ENCODE data around the gene TCAP. TPM values are rescaled to one million over a fixed set of nuclear protein-coding genes. Genes with fewer than 3 reads are reported as not detected.

TCAP gene
- total and polyA plus RNA-seq, 10 of the 15 experiments (the other 5 are each of a cell fraction or from before 2014, with no cell fraction given), result 0.17 to 1.0 (median 0.36) TPM; not detected in 3

GRCh38 chr17:39684369-39685192, 19.4 kb downstream of the TCAP start:
- RAD21 ChIA-PET (ENCODE audit: unreplicated experiment), result no interaction called here
- POLR2A ChIA-PET, result no interaction called here
- CTCF ChIA-PET, result interaction anchor here (0.9 to 1.1 kb wide), 2 partner anchors 30 to 47 kb away, joined by 4 to 6 read pairs; no protein-coding TSS in a partner anchor

More at GRCh38 chr17:39684369-39685192, 19.4 kb downstream of the TCAP start:
- ATAC-seq, result no peak
- SMC1A ChIA-PET (ENCODE audit: uncharacterized antibody, unreplicated experiment), result interaction anchor here (0.9 to 1.4 kb wide), 2 partner anchors 26 to 53 kb away, joined by 3 read pairs; partner anchors contain the start of gene GRB7
- Histone ChIP-seq H3K27me3 (replicated peaks in 1 of 2; ENCODE audit: control insufficient read depth in 2 of 2, insufficient read depth in 2 of 2, low read length in 1 of 2) (no peaks in the 10 kb centered on the region), H3K9me3 (replicated peaks; ENCODE audit: control insufficient read depth, insufficient read depth, low read length) (no peaks in the 10 kb centered on the region), H3K79me2 (ENCODE audit: control insufficient read depth, insufficient read depth, low read length) (no peaks in the 10 kb centered on the region; the same call in 1 of the 2 replicates), H3K4me2 (ENCODE audit: control insufficient read depth, insufficient read depth) (no peak overlapping the region), H3K4me3 (no peak overlapping the region), H2AFZ (ENCODE audit: control insufficient read depth, low read depth, low read length) (no peak overlapping the region), H3K27ac (ENCODE audit: control insufficient read depth, insufficient read depth) (no peak overlapping the region), H3K9ac (ENCODE audit: control insufficient read depth, insufficient read depth, low read length) (no peak overlapping the region), H3K4me1 (ENCODE audit: control insufficient read depth, insufficient read depth, low read length) (peaks cover 18% of the 10 kb centered on the region), H3K36me3 (ENCODE audit: control insufficient read depth in 2 of 2, insufficient read depth in 2 of 2, low read length in 1 of 2) (no peaks in the 10 kb centered on the region), H4K20me1 (ENCODE audit: control insufficient read depth, insufficient read depth) (no peaks in the 10 kb centered on the region)
- TF ChIP-seq ESRRA (IDR thresholded peaks at IDR 0.05; ENCODE audit: low read length), result no peak
- no peak for TF ChIP-seq CTCF (IDR thresholded peaks at IDR 0.05 in 2 of 3, conservative IDR thresholded peaks at IDR 0.05 in 1 of 3; ENCODE audit: control insufficient read depth in 2 of 3, extremely low read depth in 1 of 3, insufficient read depth in 1 of 3, low read depth in 3 of 3, low read length in 3 of 3)
- TF ChIP-seq GABPA (IDR thresholded peaks at IDR 0.05; ENCODE audit: low read depth), result no peak
- TF ChIP-seq TCF3 (IDR thresholded peaks at IDR 0.05; ENCODE audit: borderline replicate concordance, insufficient read depth, low read depth, low read length), result no peak
- no peak for TF ChIP-seq E4F1 (IDR thresholded peaks at IDR 0.05; ENCODE audit: borderline replicate concordance, partially characterized antibody)
- no peak for TF ChIP-seq BHLHE40 (IDR thresholded peaks at IDR 0.05; ENCODE audit: borderline replicate concordance in 1 of 2, low read depth in 2 of 2, low read length in 1 of 2)
- TF ChIP-seq ZBTB33 (IDR thresholded peaks at IDR 0.05), result no peak
- no peak for TF ChIP-seq POLR2AphosphoS5 (IDR thresholded peaks at IDR 0.05; ENCODE audit: low read length)
- intact Hi-C loops (cut with micrococcal nuclease; ENCODE audit: unreplicated experiment) (no loop called here), in situ Hi-C loops (cut with MboI) (no loop called here)
- 91% methylated on average over 12 of the region's 12 CpGs for WGBS (ENCODE audit: insufficient coverage, insufficient replicate concordance, low lambda C conversion rate, missing lambda C conversion rate)
- BruUV-seq (replicated peaks), result no TSS peak
- FAIRE-seq, result no peak
- DNase-seq (ENCODE audit: low read depth, low spot score), result no peak
